Measurements from ENCODE around the gene CDH23.

GRCh38 chr10:71577345-71577744 lies 180.6 kb downstream of the CDH23 start:
- TF ChIP-seq, protein P1, sequence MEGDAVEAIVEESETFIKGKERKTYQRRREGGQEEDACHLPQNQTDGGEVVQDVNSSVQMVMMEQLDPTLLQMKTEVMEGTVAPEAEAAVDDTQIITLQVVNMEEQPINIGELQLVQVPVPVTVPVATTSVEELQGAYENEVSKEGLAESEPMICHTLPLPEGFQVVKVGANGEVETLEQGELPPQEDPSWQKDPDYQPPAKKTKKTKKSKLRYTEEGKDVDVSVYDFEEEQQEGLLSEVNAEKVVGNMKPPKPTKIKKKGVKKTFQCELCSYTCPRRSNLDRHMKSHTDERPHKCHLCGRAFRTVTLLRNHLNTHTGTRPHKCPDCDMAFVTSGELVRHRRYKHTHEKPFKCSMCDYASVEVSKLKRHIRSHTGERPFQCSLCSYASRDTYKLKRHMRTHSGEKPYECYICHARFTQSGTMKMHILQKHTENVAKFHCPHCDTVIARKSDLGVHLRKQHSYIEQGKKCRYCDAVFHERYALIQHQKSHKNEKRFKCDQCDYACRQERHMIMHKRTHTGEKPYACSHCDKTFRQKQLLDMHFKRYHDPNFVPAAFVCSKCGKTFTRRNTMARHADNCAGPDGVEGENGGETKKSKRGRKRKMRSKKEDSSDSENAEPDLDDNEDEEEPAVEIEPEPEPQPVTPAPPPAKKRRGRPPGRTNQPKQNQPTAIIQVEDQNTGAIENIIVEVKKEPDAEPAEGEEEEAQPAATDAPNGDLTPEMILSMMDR (optimal IDR thresholded peaks at IDR 0.05 in 1 of 3, IDR thresholded peaks at IDR 0.05 in 1 of 3, conservative IDR thresholded peaks at IDR 0.05 in 1 of 3; ENCODE audit: extremely low read depth in 1 of 3, insufficient read depth in 2 of 3, low read length in 3 of 3) = no peak
- TF ChIP-seq EZH2 (IDR thresholded peaks at IDR 0.05; ENCODE audit: low read length) = no peak
